HG02642 (cell line): Measurements from ENCODE around the gene ZNF221.

Experiments used
- ATAC-seq: cut with Tn5 transposase; IDR thresholded peaks from one replicate; pipeline ENCODE4 v1.9.1; 2021; ENCODE audit warnings: mild to moderate bottlenecking; ENCODE audit not compliant: unreplicated experiment, poor library complexity

The ZNF221 gene

GRCh38 chr19:43956827-43957226 is 5.8 kb downstream of the ZNF221 start:
- no peak for ATAC-seq

GRCh38 chr19:43957891-43958290 is 6.9 kb downstream of the ZNF221 start:
- ATAC-seq, result no peak

GRCh38 chr19:43960411-43960810 is 9.4 kb downstream of the ZNF221 start:
- ATAC-seq, result no peak

- ATAC-seq, result no peak
Measured at GRCh38 chr19:43966079-43966694, 15.2 kb downstream of the ZNF221 start.

DNA sequence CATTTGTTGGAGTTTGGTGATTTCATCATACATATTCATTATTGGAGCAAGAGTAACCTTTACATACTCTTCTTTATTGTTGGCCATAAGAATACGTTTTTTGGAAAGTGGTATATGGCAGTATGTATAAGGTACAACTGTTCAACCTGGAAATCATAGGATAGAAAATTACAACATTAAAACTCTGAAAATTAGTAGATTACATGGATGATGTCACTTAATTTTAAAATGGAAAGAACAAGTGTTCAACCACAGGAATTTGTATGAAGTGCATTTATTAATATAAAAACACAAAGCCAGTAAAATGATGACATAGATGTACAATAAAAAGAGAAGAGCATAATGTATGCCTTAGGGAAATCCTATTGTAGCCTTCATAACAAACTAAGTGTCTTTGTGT is 25.7 kb downstream of the ZNF221 start:
- no peak for ATAC-seq

DNA sequence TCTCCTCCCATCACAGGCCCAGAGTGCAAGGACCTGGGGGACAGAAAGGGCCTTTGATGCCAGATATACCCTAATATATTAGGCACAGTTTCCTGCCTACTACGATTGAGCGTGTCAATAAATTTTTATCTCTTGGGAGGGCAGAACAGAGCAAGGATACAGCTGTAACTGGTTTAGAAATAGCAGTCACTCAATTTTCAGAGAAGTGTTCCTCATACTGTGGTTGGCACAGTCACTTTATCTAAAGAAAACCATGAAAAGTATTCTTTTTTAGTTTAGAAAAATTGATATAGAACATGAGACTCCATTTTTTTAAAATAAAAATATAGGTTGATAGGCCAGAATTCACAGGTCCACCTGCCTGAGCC is 32.5 kb downstream of the ZNF221 start:
- ATAC-seq, result no peak

DNA sequence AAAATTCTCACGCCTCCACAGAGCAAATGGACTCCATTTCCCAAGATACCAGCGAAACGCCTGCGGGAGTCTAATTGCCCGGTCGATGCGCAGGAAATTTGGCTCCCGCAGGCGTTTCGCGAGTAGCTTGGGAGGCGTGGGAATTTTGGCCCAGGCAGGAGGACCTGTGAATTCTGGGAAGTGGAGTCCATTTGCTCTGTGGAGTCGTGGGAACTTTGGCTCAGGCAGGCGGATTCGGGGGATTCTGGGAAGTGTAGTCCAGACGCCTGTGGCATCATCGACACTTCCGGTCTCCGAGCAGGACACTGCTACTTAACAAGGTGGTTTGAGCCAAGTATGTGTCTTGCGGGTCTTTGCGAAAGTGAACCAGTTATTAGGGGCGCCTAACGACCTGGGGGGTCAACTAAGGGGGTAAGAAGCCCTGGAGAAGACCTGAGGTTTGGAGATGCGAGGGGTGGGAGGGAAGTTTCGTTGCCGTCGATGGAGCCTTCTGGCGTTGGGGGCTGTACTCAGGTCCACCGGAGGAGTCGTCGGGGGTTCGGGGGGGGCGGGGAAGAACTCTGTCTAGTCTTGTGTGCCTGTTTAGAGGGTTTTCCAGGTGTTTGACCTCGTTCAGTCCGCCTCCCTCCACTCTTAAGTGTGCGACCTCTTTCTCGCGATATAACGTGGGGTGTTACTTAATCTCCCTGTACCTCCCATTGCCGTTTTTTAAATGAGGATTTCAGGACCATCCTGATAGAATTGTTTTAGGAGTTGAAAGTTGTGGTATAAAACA is 33.1 kb downstream of the ZNF221 start, which contains the start of gene ZNF155:
Gene ZNF155, plus strand, starts transcription at position 277 of the 775 bp plus-strand sequence. CDS start 4,356 bp downstream, outside the sequence.
- peak; percentile 92 for ATAC-seq

GRCh38 chr19:43984687-43985000 is 33.6 kb downstream of the ZNF221 start:
- peak; percentile 37 for ATAC-seq

DNA sequence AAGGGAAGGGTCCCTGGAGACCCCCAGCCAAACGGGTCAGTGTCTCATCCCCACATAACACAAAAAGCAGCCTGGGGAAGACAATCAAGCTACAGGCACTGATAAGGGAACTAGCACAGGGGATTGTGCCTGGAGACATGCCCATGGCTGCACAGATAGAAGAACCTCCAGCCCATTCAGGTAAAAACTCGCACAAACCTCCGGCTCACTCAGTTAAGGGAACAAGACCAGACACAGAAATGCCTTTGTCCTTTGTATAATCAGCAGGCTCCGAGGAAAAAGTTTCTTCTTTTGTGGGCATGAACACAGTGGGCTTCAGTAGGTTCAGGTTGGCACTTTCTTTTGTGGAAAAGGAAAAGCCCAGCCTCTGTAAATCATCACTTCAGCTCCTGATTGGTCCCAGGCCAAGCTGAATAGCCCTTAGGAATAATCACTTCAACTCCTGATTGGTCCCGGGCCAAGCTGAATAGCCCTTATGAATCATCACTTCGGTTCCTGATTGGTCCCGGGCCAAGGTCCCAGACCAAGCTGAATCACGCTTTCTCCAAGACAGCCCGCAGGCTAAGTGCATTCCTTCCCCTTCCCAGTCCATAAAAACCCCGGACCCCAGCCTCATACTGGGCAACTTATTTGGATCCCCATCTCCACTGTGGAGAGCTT is 46.7 kb downstream of the ZNF221 start:
- ATAC-seq, result no peak

GRCh38 chr19:44002212-44002565 is 51.2 kb downstream of the ZNF221 start:
- peak; percentile 3 for ATAC-seq

DNA sequence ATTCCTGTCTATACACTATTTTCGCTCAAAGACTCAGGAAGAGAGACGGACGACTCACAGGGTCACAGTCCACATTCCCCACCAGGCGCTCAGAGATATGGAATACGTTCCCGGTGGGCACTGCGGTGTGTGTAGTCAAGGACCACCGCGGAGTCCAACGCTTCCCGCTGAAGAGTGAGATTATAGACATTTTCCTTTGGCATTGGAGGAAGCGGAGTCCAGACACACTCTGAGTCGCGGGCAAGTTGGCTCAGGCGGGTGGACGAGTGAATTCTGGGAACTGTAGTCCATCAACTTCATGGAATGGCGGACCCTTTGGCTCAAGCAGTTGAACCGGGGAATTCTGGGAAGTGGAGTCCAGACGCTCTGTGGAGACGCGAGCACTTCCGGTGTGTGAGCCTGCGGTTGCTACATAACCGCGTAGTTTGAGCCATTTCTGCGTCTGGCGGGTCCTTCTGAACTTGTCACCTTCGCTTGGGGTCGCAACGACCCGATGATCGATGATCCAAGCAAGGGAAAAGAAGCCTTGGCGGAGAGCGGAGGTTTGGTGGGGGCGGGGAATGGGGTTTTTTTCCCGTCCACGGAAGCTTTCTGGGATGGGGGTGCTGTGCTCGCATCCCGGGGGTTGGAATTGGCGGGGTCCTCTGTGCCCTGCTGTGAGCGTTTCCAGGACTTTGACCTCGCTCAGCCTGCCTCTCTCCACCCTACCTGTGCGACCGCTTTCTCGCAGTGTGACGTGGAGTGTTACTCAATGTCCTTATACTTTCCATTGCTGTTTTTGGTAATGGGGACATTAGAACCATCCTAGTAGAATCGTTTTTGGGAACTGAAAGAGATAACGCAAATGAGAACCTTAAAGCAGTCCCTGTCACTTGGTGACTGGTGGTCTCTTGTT is 51.8 kb downstream of the ZNF221 start, which contains the start of gene ZNF230:
Gene ZNF230, plus strand, starts transcription at position 392 of the 895 bp plus-strand sequence. CDS start 4,122 bp downstream, outside the sequence.
- ATAC-seq, result peak; percentile 94

- ATAC-seq, result peak; percentile 17
Measured at GRCh38 chr19:44003461-44004009, 52.5 kb downstream of the ZNF221 start.

DNA sequence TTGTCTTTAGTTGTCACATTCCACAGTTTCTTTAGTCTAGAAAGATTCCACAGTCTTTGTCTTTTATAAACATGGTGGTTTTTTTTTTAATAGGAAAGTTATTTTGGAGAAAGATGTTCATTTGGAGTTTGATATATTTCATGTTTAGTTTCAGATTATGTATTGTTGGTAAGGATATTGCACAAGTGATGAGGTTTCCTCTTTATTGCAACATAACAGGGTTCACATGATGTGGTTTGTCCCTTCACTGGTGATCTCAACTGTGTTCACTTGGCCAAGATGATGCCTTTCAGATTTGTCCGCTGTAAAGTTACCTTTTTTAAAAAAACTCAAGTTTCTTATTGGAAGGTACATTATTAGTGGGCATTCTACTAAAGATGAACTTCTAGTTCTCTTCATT is 54.9 kb downstream of the ZNF221 start:
- ATAC-seq, result no peak

GRCh38 chr19:44007473-44007872 is 56.4 kb downstream of the ZNF221 start:
- ATAC-seq, result no peak

- ATAC-seq, result no peak
Measured at GRCh38 chr19:44010468-44010867, 59.4 kb downstream of the ZNF221 start.
